SU-DHL-6 (cell line): ENCODE data around the gene FAM184B.

Experiments
- EZH2phosphoT487 ChIP-seq: fragments of 200-600 bp; sonication (generic), shearing (Covaris generic); conservative IDR thresholded peaks from 2 replicates; pipeline ENCODE4 v1.6.1; 2018; ENCODE audit warnings: mild to moderate bottlenecking, antibody characterized with exemption, low read length, moderate library complexity, mixed read lengths
- TF ChIP-seq, protein P1 (sequence below): fragments of 200-600 bp; sonication (generic); IDR thresholded peaks from one replicate; pipeline ENCODE4 v1.5.1; 2017; ENCODE audit warnings: antibody characterized with exemption, mild to moderate bottlenecking, low read length, moderate library complexity; ENCODE audit not compliant: insufficient read depth, poor library complexity, severe bottlenecking

DNA sequence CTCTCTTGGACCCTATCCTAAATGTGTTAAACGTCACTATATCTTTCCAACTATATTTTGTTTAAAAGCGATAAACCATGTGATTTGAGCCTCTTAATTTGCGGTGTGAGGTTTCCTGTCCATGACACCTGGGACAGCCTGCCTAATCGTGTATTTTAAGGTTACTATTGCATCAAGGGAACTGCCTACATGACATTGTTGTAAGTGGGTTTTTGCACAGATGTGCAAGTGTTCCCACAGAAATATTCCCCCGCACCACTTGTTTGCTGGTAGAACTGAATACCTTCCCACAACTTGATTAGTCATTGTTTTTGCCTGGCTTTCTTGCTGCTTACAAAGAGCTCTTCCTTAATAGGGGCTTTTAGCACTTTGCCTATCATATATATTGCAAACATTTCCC lies 5.1 kb upstream of the FAM184B start:
- TF ChIP-seq, protein P1, sequence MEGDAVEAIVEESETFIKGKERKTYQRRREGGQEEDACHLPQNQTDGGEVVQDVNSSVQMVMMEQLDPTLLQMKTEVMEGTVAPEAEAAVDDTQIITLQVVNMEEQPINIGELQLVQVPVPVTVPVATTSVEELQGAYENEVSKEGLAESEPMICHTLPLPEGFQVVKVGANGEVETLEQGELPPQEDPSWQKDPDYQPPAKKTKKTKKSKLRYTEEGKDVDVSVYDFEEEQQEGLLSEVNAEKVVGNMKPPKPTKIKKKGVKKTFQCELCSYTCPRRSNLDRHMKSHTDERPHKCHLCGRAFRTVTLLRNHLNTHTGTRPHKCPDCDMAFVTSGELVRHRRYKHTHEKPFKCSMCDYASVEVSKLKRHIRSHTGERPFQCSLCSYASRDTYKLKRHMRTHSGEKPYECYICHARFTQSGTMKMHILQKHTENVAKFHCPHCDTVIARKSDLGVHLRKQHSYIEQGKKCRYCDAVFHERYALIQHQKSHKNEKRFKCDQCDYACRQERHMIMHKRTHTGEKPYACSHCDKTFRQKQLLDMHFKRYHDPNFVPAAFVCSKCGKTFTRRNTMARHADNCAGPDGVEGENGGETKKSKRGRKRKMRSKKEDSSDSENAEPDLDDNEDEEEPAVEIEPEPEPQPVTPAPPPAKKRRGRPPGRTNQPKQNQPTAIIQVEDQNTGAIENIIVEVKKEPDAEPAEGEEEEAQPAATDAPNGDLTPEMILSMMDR, result no peak
- no peak for TF ChIP-seq EZH2phosphoT487
